DMS114 treated with DMSO at 0.1 percent for 48 hours (cell line): ENCODE results near the gene TEX19.

ENCODE experiments used
- DNase-seq: peaks from one replicate; lab custom pipeline; 2025; ENCODE audit not compliant: unreplicated experiment; lab: John Stamatoyannopoulos, UW

TEX19 gene, protein sequence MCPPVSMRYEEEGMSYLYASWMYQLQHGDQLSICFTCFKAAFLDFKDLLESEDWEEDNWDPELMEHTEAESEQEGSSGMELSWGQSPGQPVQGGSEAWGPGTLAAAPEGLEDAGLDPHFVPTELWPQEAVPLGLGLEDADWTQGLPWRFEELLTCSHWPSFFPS

DNA sequence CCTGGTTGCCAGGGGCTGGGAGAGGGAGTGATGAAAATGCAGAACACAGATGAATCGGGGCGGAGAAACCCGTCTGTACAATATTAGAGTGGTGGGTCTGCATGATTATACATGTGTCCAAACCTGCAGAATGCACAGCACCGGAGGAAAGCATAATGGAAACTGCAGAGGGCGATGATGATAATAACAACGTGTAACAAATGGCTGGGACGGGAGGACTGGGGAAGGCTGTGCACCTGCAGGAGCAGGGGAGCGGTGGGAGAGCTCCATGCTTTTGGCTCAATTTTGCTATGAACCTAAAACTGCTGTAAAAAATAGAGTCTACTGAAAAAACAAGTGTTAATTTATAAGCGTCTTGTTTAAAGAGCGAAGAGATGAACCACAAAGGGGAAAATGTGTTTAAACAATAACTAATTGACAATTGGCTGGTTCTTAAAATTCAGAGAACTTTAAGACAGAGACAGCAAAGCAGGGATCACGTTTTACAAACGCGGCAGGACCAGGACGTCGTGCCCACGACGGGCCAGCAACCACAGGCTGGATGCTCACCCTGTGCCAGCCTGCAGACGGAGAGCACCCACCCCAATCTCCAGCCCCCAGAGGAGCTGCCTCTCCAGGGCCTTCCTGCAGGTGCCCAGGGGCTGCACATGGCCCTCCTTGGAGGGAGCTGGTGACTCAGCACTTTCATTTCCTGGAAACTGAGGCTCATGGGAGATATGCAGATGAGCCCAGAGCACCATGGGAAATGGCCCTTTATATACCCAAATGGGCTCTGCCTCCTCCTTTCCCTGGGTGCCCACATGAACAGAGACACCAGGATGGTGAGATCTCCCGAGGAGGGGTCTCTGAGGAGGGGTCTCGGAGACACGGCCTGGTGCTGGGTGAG is at the start of gene TEX19:
TEX19 (plus strand) TSS at position 783 of the 886 bp plus-strand sequence. CDS start 2,904 bp downstream, outside the sequence.
- no peak for DNase-seq

DNA sequence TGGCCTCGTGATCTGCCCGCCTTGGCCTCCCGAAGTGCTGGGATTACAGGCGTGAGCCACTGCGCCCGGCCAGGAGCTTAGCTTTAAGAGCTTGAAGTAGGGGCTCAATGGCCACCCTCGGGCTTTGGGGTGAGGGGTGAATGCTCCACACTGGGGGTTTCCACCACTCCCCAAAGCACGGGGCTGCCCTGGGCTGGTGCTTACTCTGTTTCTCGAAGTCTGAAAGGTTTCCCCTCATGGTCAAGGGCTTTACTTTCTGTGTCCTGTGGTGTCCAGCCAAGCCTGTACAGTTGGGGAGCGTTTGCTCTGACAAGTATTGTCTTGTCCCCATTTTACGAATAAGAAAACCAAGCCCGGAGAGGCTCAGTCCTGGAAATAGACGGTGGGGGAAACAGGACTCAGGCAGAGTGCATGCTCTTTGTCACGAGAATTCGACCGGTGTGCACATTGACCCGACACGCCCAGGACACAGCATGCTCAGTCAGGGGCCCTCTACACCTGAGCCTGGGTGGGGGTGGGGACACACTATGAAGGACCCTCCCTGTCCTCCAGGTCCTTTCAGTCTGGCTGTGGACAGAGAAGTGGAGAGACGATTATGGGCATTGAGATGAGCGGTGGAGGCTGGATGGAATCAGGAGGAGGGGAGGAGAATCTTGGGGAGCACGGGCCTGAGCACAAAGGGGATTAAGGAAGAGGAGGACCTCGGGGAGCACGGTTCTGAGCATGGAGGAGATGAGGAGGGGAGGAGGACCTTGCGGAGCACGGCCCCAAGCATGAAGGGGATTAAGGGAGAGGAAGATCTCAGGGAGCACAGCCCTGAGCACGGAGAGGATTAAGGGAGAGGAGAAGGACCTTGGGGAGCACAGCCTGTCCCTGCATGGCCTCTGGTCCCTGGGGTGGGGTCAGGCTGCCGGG is 49.1 kb upstream of the TEX19 start:
- DNase-seq, result no peak

DNA sequence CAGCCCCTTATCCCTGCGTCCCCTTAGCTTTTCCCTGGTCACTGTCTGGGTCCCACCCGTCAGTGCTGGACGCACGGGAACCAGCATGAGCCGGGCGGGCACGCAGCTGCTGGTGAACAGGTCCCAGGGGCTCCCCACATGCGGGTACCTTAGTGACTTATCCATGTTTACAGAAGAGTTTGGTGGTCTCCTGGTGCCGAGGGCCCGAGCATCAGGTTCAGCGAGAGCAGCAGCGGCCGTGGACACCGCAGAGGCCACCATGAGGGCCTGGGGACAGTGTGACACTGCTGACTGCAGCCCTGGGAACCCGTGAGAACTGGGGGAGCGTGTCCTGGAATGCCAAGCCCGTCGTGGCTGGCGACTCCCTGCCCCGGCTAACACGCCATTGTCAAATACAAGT is 48.2 kb upstream of the TEX19 start:
- DNase-seq, result no peak

DNA sequence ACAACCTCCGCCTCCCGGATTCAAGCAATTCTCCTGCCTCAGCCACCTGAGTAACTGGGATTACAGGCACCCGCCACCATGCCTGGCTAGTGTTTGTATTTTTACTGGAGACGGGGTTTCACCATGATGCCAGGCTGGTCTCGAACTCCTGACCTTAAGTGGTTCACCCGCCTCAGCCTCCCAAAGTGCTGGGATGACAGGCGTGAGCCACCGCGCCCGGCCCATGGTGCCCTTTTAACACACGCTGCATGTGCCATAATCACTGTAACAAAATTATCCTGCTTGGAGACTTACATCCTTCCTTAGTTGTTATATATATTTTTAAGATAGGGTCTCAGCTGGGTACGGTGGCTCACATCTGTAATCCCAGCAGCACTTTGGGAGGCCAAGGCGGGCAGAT is 47.1 kb upstream of the TEX19 start:
- no peak for DNase-seq

DNA sequence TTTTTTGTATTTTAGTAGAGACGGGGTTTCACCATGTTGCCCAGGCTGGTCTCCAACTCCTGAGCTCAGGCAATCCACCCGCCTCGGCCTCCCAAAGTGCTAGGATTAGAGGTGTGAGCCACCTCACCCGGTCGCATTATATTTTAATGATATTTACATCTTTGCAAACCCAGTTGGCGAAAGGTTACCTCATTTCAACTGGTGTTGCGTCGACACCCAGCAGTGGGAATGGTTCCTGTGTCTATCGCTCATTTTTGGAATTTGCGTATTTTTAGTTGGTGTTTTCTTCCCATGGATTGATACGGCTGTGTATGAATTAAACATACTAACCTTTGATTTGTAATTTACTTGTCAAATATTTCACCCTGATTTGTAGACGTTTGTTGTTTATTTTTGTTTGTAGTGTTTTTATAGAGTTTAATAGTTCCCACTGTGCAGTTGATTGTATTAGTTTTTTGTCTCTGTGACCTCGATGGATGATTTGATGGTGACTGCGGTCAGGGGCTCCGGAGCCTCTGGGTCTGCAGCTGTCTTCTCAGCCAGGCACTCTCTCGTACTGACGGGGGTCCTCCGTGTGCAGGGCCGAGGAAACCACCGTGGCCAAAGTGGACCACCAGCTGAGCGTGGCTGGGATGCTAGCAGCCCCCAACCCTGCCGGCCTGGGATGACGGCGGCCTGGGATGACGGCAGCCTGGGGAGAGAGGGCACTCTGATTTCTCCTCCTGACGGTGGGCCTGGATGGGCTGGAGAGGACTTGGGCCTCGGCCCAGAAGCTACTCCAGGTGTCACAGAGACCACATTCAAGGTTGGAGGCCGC is 45.6 kb upstream of the TEX19 start:
- DNase-seq, result no peak

DNA sequence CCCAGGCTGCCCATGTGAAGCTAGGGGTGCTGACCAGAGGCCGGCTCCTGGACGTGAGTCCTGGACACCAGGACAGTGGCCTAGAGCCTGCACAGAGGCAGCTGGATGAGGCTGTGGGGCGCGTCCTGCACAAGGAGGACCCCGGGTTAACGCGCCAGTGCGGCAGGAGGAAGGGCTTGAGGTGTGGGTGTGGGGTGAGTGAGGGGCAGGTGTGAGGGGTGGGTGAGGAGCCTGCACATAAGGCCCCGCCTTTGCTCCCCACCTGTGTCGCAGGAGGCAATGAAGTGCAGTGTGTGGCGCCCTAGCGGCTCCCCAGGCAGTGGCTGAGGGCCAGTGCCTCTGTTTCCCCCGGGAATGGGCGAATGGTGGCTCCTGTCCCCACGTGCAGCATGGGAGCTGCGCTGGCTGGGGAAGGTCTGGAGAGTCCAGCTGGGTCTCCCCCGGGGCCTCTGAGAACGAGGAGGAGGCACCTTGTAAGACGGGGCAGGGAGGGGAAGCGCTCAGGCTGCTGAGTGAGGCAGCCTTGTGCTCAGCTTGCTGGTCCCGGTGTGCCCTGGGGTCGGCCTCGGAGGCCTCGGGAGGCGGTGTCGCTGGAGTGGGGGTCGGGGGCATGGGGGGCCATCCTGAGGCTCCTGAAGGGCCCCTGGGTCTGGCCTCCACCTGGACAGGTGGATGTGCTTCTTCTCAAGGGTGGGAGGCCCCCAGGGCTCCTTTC is 44.9 kb upstream of the TEX19 start:
- DNase-seq, result no peak

DNA sequence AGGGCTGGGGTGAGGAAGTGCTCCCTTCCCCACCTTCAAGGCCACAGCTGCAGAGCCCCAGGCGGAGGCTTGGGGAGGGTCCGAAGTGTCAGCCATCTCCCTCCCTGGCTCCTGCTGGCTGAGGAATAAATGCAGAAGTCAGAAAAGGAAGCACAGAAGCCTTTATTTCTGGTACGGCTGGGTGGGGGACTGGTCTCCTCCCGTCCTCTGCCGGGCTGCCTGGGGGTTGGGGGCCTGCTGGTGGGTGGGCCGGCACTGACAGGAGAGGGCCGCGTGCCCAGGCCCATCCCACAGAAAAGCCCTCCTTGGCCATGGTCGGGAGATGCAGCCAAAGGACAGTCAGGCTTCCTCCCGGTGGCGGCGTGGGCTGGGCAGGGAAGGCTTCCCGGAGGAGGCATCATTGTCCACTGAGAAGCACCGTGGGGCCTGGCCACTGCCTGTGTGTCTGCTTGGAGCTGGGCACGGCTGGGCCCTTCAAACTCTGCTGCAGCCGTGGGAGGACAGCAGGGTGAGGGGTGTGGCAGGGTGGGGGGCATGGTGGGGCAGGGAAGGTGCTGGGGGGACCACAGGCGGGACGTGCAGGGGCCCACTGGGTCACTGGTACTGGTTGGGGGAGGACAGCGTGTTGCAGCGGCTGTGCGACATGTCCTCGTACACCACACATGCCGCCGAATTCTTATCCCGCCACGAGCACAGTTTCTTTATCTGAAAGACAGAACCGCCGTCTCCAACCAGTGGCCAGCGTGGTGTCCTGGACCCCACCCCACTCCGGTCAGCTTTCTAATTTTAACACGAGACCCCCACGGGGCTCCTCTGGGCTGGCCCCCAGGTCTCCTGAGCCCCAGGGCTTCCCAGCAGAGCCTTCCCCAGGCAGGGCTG is 44.1 kb upstream of the TEX19 start:
- no peak for DNase-seq

DNA sequence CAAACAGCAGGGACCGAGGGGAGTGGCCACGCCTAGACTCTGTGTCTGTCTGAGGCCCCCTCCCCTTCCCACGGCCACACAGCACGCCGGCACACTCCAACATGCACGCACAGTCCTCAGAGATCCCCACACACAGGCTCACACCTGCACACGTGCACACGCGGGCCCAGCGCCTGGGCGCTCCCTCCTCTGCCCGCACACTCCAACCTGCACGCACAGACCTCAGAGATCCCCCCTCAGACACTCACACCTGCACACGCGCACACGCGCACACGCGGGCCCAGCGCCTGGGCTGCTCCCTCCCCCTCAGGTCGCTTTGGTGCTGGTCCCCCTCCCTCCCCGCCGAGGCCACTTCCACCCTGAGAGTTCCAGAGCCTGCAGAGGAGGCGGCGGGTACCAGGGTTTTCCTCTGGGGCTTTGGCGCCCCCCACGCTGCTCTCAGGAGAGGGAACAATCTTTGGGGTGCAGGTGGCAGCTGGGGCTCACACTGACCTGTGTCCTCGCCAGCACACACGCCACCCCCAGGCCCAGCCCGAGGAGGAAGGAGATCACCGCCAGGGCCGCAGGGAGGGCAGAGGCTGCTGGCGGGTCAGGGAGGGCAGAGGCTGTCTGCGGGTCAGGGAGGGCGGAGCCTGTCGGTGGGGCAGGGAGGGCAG is 43.2 kb upstream of the TEX19 start:
- no peak for DNase-seq

DNA sequence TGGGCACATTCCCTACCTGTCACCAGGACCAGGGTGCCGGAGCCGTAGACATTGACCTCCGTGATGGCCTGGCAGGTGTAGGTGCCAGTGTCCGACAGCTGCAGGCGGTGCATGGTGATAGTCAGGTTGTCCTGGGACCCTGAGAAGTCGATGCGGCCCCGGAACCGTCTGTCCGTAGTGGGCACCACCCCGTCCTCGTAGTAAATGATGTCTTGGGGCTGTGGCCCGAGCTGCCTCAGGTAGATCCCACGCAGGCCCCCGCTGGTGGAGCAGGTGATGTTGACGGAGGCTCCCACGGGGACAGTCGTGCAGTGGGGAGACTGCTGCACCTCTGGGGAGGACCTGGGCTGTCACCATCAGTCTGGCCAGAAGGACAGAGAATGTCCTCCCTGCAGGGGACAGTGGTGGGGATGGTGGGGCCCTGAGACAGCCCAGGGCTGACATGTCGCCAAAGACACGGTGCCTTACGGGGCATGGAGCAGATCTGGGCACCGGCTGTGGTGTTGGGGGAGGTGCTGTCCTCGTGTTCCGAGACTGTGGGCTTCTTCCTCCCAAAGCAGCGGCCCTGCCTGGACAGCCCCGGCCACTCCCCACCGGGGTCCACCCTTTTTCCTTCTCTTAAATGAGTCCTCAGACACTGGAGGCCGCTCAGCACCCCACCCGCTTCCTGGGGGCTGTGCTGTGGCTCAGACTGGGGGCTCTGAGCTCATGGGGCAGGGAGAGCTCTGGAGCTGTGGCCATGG is 42.2 kb upstream of the TEX19 start:
- DNase-seq, result no peak

DNA sequence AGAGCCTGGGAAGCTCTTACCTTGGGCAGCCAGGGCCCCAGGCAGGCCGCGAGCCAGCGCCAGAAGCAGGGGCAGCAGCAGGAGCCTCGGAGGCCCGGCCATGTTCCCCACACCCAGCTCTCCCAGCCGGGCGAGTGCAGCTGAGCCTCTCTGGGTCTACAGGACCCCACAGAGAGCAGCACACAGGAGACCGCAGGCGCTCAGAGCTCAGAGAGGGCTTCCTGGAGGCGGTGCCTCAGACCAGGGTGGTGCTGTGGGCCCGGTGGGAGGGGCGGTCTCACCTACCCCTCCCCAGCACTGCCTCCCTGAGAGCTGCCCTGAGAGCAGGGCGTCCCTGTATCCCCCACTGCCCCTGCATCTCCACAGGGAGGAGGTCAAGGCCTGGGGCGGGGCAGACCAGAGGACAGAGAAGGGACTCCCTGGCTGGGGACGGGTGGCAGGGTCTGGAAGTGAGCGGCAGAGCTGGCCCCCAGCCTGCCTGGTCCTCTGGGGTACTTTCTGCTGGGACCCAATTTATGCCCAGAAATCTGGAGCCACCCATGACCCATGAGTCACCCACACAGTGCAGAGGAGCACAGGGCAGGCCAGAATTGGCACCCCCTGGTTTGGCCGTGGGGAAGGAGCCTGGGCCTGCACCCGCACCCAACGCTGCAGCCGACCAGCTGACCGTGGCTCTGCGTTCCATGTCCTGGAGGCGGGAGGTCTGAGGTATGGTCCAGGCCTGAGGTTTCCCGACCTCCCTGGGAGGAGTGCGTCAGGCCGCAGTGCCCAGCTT is 41.5 kb upstream of the TEX19 start, which contains the start of gene CD7:
CD7 (minus strand) TSS at position 215 of the 775 bp plus-strand sequence; CDS start at position 102, 113 bp downstream.
- DNase-seq, result no peak

DNA sequence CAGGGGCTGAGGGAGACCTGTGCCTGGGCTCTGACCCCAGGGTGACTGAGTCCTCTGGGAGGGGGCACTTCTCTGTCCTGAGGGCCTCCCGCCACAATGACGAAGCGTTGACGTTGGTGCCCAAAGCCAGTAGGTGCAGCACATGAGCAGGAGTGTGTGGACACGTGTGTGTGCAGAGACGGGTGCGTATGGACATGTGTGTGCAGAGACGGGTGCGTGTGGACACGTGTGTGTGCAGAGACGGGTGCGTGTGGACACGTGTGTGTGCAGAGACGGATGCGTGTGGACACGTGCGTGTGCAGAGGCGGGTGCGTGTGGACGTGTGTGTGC is 40.9 kb upstream of the TEX19 start:
- DNase-seq, result no peak

DNA sequence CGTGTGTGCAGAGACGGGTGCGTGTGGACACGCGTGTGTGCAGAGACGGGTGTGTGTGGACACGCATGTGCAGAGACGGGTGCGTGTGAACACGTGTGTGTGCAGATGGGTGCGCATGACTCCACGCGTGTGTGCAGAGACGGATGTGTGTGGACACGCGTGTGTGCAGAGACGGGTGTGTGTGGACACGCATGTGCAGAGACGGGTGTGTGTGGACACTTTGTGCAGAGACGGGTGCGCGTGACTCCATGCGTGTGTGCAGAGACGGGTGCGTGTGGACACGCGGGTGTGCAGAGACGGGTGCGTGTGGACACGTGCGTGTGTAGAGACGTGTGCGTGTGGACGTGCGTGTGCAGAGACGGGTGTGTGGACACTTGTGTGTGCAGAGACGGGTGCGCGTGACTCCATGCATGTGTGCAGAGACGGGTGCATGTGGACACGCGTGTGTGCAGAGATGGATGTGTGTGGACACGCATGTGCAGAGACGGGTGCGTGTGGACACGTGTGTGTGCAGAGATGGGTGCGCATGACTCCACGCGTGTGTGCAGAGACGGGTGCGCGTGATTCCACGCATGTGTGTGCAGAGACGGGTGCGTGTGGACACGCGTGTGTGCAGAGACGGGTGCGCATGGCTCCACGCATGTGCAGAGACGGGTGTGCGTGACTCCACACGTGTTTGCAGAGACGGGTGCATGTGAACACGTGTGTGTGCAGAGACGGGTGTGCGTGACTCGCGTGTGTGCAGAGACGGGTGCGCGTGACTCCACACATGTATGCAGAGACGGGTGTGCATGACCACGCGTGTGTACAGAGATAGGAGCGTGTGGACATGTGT is 40.1 kb upstream of the TEX19 start:
- no peak for DNase-seq

DNA sequence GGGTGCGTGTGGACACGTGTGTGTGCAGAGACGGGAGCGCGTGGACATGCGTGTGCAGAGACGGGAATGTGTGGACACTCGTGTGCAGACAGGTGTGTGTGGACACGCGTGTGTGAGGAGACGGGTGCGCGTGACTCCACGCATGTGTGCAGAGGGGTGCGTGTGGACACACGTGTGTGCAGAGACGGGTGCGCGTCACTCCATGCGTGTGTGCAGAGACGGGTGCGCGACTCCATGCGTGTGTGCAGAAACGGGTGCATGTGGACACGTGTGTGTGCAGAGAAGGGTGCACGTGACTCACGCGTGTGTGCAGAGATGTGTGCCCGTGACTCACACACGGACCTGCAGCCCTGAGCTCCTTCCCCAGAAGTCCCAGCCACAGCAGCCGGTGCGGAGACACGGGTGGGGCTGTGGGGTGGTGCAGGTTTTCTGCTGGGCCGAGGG is 39.4 kb upstream of the TEX19 start:
- no peak for DNase-seq

DNA sequence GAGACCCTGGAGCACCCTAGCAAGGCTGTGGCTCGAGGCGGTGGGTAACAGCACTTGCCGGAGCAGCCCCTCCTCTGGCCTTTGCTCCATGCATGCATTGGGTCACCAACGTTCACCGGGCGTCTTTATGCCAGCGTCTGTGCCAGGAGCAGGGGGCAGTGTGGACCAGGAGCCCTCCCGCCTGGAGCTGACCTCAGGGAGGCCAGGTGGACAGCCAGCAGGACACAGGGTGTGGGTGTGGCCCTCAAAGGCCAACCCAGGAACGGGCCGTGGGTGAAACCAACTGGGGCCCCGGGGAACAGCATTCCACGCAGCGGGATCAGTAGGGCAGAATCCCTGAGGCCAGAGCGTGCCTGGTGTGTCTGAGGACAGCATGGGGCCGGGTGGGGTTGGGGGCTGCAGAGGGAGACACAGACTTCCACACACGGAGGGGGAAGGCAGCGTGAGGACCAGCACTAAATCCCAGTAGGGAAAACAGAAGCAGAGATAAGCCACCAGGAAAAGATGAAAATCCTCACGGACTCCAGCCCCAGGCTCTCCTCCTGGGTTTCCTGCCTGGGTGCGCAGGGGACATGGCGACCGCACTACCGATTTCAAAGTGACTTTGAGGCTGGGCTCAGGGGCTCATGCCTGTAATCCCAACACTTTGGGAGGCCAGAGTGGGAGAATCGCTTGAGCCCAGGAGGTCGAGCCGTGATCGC is 38.8 kb upstream of the TEX19 start:
- DNase-seq, result no peak
